ENCODE results near the gene ELAVL2. TPM values are rescaled to one million over a fixed set of nuclear protein-coding genes. Genes with fewer than 3 reads are reported as not detected.

Gene ELAVL2
- total RNA-seq, 1 experiment from 2014 or later = not detected

GRCh38 chr9:23677446-23677845 lies 148.6 kb downstream of the ELAVL2 start:
- intact Hi-C loops (cut with micrococcal nuclease; ENCODE audit: unreplicated experiment) = no loop called here
- Histone ChIP-seq H3K9me3 (ENCODE audit: low read depth, low read length, poor library complexity, severe bottlenecking) (no peaks in the 10 kb centered on the region), H3K4me1 (ENCODE audit: insufficient read depth, low read length, poor library complexity, severe bottlenecking) (no peaks in the 10 kb centered on the region), H3K27me3 (replicated peaks; ENCODE audit: insufficient read depth, low read depth, low read length, poor library complexity) (no peaks in the 10 kb centered on the region), H3K4me3 (ENCODE audit: low read depth, low read length, poor library complexity, severe bottlenecking) (no peak overlapping the region), H3K27ac (ENCODE audit: low read depth, low read length, poor library complexity, severe bottlenecking) (no peak overlapping the region), H3K36me3 (ENCODE audit: insufficient read depth, low read length, poor library complexity, severe bottlenecking) (no peaks in the 10 kb centered on the region)
- ChIA-PET CTCF (no interaction called here), POLR2A (ENCODE audit: low non-redundant PET) (no interaction called here)
- TF ChIP-seq CTCF (conservative IDR thresholded peaks at IDR 0.05; ENCODE audit: low read depth, low read length) = no peak
- TF ChIP-seq EZH2 (IDR thresholded peaks at IDR 0.05; ENCODE audit: borderline replicate concordance, low read depth, low read length, poor library complexity, severe bottlenecking) = no peak
- no TSS peak for BruUV-seq (replicated peaks)
- no peak for DNase-seq (ENCODE audit: low spot score)

GRCh38 chr9:23674016-23674585 lies 151.9 kb downstream of the ELAVL2 start:
- ChIA-PET CTCF (no interaction called here), POLR2A (ENCODE audit: low non-redundant PET) (no interaction called here)
- Histone ChIP-seq H3K36me3 (ENCODE audit: insufficient read depth, low read length, poor library complexity, severe bottlenecking) (no peaks in the 10 kb centered on the region), H3K27ac (ENCODE audit: low read depth, low read length, poor library complexity, severe bottlenecking) (no peak overlapping the region), H3K9me3 (ENCODE audit: low read depth, low read length, poor library complexity, severe bottlenecking) (no peaks in the 10 kb centered on the region), H3K27me3 (replicated peaks; ENCODE audit: insufficient read depth, low read depth, low read length, poor library complexity) (no peaks in the 10 kb centered on the region), H3K4me1 (ENCODE audit: insufficient read depth, low read length, poor library complexity, severe bottlenecking) (no peaks in the 10 kb centered on the region), H3K4me3 (ENCODE audit: low read depth, low read length, poor library complexity, severe bottlenecking) (no peak overlapping the region)
- no peak for TF ChIP-seq EZH2 (IDR thresholded peaks at IDR 0.05; ENCODE audit: borderline replicate concordance, low read depth, low read length, poor library complexity, severe bottlenecking)
- no peak for TF ChIP-seq CTCF (conservative IDR thresholded peaks at IDR 0.05; ENCODE audit: low read depth, low read length)
- no TSS peak for BruUV-seq (replicated peaks)
- no peak for DNase-seq (ENCODE audit: low spot score)
- intact Hi-C loops (cut with micrococcal nuclease; ENCODE audit: unreplicated experiment) = no loop called here

- CTCF ChIA-PET = no interaction called here
These were observed 153.9 kb downstream of the ELAVL2 start for GRCh38 chr9:23672151-23672550.

More at GRCh38 chr9:23672151-23672550, 153.9 kb downstream of the ELAVL2 start:
- Histone ChIP-seq H3K27ac (ENCODE audit: low read depth, low read length, poor library complexity, severe bottlenecking) (no peak overlapping the region), H3K4me1 (ENCODE audit: insufficient read depth, low read length, poor library complexity, severe bottlenecking) (no peaks in the 10 kb centered on the region), H3K4me3 (ENCODE audit: low read depth, low read length, poor library complexity, severe bottlenecking) (no peak overlapping the region), H3K9me3 (ENCODE audit: low read depth, low read length, poor library complexity, severe bottlenecking) (no peaks in the 10 kb centered on the region), H3K36me3 (ENCODE audit: insufficient read depth, low read length, poor library complexity, severe bottlenecking) (no peaks in the 10 kb centered on the region), H3K27me3 (replicated peaks; ENCODE audit: insufficient read depth, low read depth, low read length, poor library complexity) (no peaks in the 10 kb centered on the region)
- no TSS peak for BruUV-seq (replicated peaks)
- no peak for TF ChIP-seq CTCF (conservative IDR thresholded peaks at IDR 0.05; ENCODE audit: low read depth, low read length)
- no peak for TF ChIP-seq EZH2 (IDR thresholded peaks at IDR 0.05; ENCODE audit: borderline replicate concordance, low read depth, low read length, poor library complexity, severe bottlenecking)
- no peak for DNase-seq (ENCODE audit: low spot score)
- POLR2A ChIA-PET (ENCODE audit: low non-redundant PET) = no interaction called here
- intact Hi-C loops (cut with micrococcal nuclease; ENCODE audit: unreplicated experiment) = no loop called here
